Right lobe of liver (tissue), 6 donors: Measurements from ENCODE around the gene B4GALT5. TPM values are rescaled to one million over a fixed set of nuclear protein-coding genes. Genes with fewer than 3 reads are reported as not detected.
A peak's percentile ranks its signal among the peaks of the same experiment; 100 is the strongest.

Experiments used
- ATAC-seq, 4 donors: fragments of 200-7000 bp; cut with Tn5 transposase; one replicate each; pipeline ENCODE4 v1.9.1; 2020; ENCODE audit warnings: mild to moderate bottlenecking in 4 of 4, moderate library complexity in 4 of 4
- DNase-seq, 3 donors: peaks; one replicate each; pipeline ENCODE4 v3.0.0-alpha.2; 2020
- H3K27ac ChIP-seq, 3 donors: fragments of 200-600 bp; one replicate each; pipeline ENCODE4 v1.8.0; 2022
- H3K27me3 ChIP-seq, 2 donors: fragments of 200-600 bp; one replicate each; pipeline ENCODE4 v1.8.0; 2022
- H3K36me3 ChIP-seq, 4 donors: fragments of 200-600 bp; sonication (generic) in 1 of 4; one replicate each; pipeline versions ENCODE4 v1.5.1 to v1.8.0; 2017 to 2022; ENCODE audit warnings: control low read depth in 1 of 4
- H3K4me1 ChIP-seq, 4 donors: fragments of 200-600 bp; sonication (generic) in 1 of 4; one replicate each; pipeline versions ENCODE4 v1.5.1 to v1.8.0; 2017 to 2022; ENCODE audit warnings: control low read depth in 1 of 4
- H3K4me3 ChIP-seq, 3 donors: fragments of 200-600 bp; one replicate each; pipeline ENCODE4 v1.8.0; 2022
- H3K9me3 ChIP-seq, 4 donors: fragments of 200-600 bp; sonication (generic) in 1 of 4; one replicate each; pipeline versions ENCODE4 v1.5.1 to v1.8.0; 2017 to 2022; ENCODE audit warnings: control low read depth in 1 of 4
- POLR2A ChIP-seq: fragments of 450-650 bp; IDR thresholded peaks from one replicate; pipeline ENCODE4 v1.6.1; 2017; ENCODE audit warnings: antibody characterized with exemption, mild to moderate bottlenecking
- WGBS: methylation state at CpG from one replicate; pipeline ENCODE4 v1.1.6; 2018; ENCODE audit warnings: low coverage, low lambda C conversion rate; ENCODE audit not compliant: insufficient coverage; ENCODE audit errors: missing lambda C conversion rate; 5-methylcytosine and 5-hydroxymethylcytosine counted together
- intact Hi-C, 2 donors: fragments of 100-400 bp; cut with DNase I; formaldehyde crosslinking; loops; one replicate each; pipeline versions ENCODE4 v1.11.2 to v1.14.1; 2022
- total RNA-seq, 6 experiments: library from RNA; depleted of rRNA in 2 of 6; stranded (reverse); fragments of >200 nt in 2 of 6; fragmentation: NEBNext Ultra II Directional in 3 of 6; extraction: Animal tissue kit (Norgen Biotek cat#: 25700) in 3 of 6; gene quantifications; one replicate each; pipeline versions ENCODE4 v1.1.0 to v1.2.4, GENCODE V29; 2016 to 2023
- TF ChIP-seq, protein P1 (sequence below), 4 donors: fragments of 200-600 bp in 3 of 4; fragments of 450-650 bp in 1 of 4; IDR thresholded peaks; one replicate each; pipeline versions ENCODE4 v1.5.1 to v1.8.0; 2016 to 2022; ENCODE audit warnings: antibody characterized with exemption in 4 of 4, mild to moderate bottlenecking in 2 of 4
- donor health status: DM: no; HTN: yes; CAD: no.
- donor health status: DM: no; HTN: no; CAD: no.
- donor health status: DM: no; HTN: no; CAD: no.
- donor health status: DM: no; HTN: yes; CAD: no.
- donor health status: DM: no; HTN: yes; CAD: no.

Gene B4GALT5
- total RNA-seq, 6 experiments from 2014 or later, result 9.5 to 32.6 (median 15.5) TPM

DNA sequence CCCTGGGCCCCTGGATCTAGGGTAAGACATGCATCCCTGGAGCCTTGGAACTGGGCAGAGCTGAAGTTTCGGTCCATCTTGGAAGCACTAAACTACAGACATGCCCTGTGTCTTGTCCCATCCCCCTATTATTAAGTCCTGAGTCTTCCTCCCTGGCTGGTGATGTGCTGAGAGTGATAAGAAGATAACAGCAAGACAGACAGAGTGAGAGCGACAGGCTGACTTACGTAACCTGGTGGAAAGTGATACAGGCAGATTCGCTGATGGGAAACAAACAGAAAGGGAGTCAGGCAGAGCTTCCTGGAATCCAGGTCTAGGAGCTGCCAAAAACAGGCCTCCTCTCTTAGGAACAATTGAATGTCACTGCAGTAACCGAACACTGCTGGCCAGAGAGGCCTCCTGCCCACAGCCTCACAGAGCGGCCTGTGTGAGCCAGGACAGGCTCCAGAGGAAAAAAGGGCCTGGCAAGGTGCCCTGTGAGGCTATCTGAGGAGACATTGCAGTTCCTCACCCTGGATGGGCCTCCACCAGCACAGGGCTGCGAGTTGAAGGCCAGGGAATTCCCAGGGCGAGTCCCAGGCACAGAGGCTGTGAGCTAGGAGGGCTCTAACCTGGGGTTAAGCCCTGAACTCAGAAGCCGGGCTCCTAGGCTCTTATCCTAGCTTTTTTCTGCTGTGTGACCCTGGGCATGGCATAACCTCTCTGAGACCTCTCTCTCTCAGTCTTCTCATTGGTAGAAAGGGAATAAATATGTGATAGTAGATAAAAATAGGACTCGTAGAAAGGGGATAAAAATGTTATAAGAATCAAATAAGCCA, 34.2 kb upstream of the B4GALT5 start:
- TF ChIP-seq, protein P1, sequence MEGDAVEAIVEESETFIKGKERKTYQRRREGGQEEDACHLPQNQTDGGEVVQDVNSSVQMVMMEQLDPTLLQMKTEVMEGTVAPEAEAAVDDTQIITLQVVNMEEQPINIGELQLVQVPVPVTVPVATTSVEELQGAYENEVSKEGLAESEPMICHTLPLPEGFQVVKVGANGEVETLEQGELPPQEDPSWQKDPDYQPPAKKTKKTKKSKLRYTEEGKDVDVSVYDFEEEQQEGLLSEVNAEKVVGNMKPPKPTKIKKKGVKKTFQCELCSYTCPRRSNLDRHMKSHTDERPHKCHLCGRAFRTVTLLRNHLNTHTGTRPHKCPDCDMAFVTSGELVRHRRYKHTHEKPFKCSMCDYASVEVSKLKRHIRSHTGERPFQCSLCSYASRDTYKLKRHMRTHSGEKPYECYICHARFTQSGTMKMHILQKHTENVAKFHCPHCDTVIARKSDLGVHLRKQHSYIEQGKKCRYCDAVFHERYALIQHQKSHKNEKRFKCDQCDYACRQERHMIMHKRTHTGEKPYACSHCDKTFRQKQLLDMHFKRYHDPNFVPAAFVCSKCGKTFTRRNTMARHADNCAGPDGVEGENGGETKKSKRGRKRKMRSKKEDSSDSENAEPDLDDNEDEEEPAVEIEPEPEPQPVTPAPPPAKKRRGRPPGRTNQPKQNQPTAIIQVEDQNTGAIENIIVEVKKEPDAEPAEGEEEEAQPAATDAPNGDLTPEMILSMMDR (IDR thresholded peaks at IDR 0.05), result no peak
- peak; percentile 41 for TF ChIP-seq POLR2A
- 41% methylated on average over 5 of the region's 10 CpGs for WGBS
- intact Hi-C loops, result no loop called here
- DNase-seq (peak; percentile 89 to 96 (median 91)), ATAC-seq (peak; percentile 94 to 99 (median 96))
- peaks cover 0 to 18% (median 11%) of the 10 kb centered on the region in 4 donors for H3K4me1 ChIP-seq
- H3K27me3 ChIP-seq, result no peaks in the 10 kb centered on the region
- no peaks in the 10 kb centered on the region for H3K9me3 ChIP-seq
- H3K36me3 ChIP-seq, result no peaks in the 10 kb centered on the region
- H3K27ac ChIP-seq, result peak overlapping the region; percentile 58 to 75 (median 66)
- H3K4me3 ChIP-seq, result no peak overlapping the region

DNA sequence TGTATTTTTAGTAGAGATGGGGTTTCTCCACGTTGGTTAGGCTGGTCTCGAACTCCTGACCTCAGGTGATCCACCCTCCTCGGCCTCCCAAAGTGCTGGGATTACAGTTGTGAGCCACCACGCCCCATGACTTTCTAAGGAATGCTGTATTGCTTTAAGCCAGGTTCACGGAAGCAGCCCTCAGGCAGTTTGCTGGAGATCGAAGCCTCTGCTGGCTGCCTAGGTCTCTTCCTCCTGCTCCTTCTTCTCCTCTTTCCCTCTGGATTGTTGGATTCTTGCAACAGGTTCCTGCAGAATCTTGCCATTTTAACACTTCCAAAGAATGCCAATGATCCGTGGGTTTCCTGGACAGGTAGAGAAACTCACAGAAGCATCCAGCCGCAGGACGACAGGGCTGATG, 29.3 kb upstream of the B4GALT5 start:
- no peaks in the 10 kb centered on the region for H3K9me3 ChIP-seq
- no peak overlapping the region for H3K4me3 ChIP-seq
- DNase-seq, result no peak
- 77% methylated on average over 8 of the region's 9 CpGs for WGBS
- H3K36me3 ChIP-seq, result no peaks in the 10 kb centered on the region
- intact Hi-C loops, result no loop called here
- ATAC-seq, result no peak
- TF ChIP-seq POLR2A, result no peak
- TF ChIP-seq, protein P1 (IDR thresholded peaks at IDR 0.05), result no peak
- H3K4me1 ChIP-seq, result peaks cover 0 to 16% (median 8%) of the 10 kb centered on the region in 4 donors
- H3K27me3 ChIP-seq, result no peaks in the 10 kb centered on the region
- H3K27ac ChIP-seq, result no peak overlapping the region

DNA sequence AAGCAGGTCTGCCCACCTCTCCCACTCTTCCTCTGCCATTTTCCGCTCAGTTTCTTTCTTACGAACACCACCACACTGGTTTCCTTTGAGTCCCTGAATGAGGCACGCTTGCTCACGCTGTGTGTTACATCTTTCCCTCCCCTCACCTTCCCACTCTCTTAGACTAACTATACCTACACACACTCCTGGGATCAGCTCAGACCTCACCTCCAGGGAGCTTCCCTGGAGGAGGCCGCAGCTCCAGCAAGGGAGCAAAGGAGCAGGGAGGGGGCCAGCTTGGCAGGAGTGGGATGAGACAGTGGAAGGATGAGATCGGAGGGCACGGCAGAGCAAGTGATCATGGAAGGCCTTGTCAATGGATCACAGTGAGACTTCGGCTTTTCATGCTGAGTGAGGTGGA, 28.3 kb upstream of the B4GALT5 start:
- peaks cover 0 to 8% (median 0%) of the 10 kb centered on the region in 4 donors for H3K4me1 ChIP-seq
- ATAC-seq (no peak), DNase-seq (no peak)
- H3K4me3 ChIP-seq, result no peak overlapping the region
- 91% methylated on average over 8 of the region's 8 CpGs for WGBS
- H3K27ac ChIP-seq, result no peak overlapping the region
- intact Hi-C loops, result no loop called here
- no peak for TF ChIP-seq POLR2A
- TF ChIP-seq, protein P1 (IDR thresholded peaks at IDR 0.05), result no peak
- no peaks in the 10 kb centered on the region for H3K9me3 ChIP-seq
- no peaks in the 10 kb centered on the region for H3K36me3 ChIP-seq
- no peaks in the 10 kb centered on the region for H3K27me3 ChIP-seq

DNA sequence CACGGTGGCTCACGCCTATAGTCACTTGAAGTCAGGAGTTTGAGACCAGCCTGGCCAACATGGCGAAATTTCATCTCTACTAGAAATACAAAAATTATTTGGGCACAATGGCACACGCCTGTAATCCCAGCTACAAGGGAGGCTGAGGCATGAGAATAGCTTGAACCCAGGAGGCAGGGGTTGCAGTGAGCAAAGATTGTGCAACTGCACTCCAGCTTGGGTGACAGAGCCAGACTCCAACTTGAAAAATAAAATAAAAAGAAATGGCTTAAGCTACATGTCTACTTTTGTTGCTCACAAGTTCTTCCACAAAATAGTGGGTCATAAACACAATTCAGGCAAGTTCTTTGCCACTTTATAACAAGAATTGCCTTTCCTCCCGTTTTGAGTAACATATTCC, 27.1 kb upstream of the B4GALT5 start:
- no peaks in the 10 kb centered on the region for H3K9me3 ChIP-seq
- no peak overlapping the region for H3K4me3 ChIP-seq
- ATAC-seq (no peak), DNase-seq (no peak)
- WGBS, result 63% methylated on average over 4 of the region's 5 CpGs
- intact Hi-C loops, result no loop called here
- no peaks in the 10 kb centered on the region for H3K27me3 ChIP-seq
- H3K4me1 ChIP-seq, result peaks cover 0 to 8% (median 0%) of the 10 kb centered on the region in 4 donors
- H3K27ac ChIP-seq, result no peak overlapping the region
- no peak for TF ChIP-seq POLR2A
- TF ChIP-seq, protein P1 (IDR thresholded peaks at IDR 0.05), result no peak
- H3K36me3 ChIP-seq, result no peaks in the 10 kb centered on the region
